BLaER1 treated with 17β-estradiol and CSF1 and Interleukin-3, amounts not matched to agents 10 nM and 100 nM (cell line): Measurements from ENCODE around the gene SOS1.

Experiments
- H3K27ac ChIP-seq, 11 experiments: shearing (Covaris generic); formaldehyde crosslinking; 2 replicates each; pipeline ENCODE4 v1.8.1; 2022
- H3K27me3 ChIP-seq, 11 experiments: shearing (Covaris generic); formaldehyde crosslinking; 2 replicates each; pipeline ENCODE4 v1.8.1; 2022
- H3K36me3 ChIP-seq, 11 experiments: shearing (Covaris generic); formaldehyde crosslinking; 2 replicates each; pipeline ENCODE4 v1.8.1; 2022
- H3K4me1 ChIP-seq, 10 experiments: shearing (Covaris generic); formaldehyde crosslinking; 2 replicates each; pipeline ENCODE4 v1.8.1; 2022
- H3K4me2 ChIP-seq, 11 experiments: shearing (Covaris generic); formaldehyde crosslinking; 2 replicates each; pipeline ENCODE4 v1.8.1; 2022
- H3K4me3 ChIP-seq, 10 experiments: shearing (Covaris generic); formaldehyde crosslinking; 2 replicates each; pipeline ENCODE4 v1.8.1; 2022
- H3K9ac ChIP-seq, 11 experiments: shearing (Covaris generic); formaldehyde crosslinking; 2 replicates each; pipeline ENCODE4 v1.8.1; 2022
- H3K9me3 ChIP-seq, 11 experiments: shearing (Covaris generic); formaldehyde crosslinking; replicated peaks in 1 of 11; 2 replicates each; pipeline ENCODE4 v1.8.1; 2022
- H4K20me1 ChIP-seq, 11 experiments: shearing (Covaris generic); formaldehyde crosslinking; 2 replicates each; pipeline ENCODE4 v1.8.1; 2022
- Cebpa-rat ChIP-seq, 11 experiments: shearing (Covaris generic); IDR thresholded peaks; 2 replicates each; pipeline ENCODE4 v1.8.1; 2022

The SOS1 gene

GRCh38 chr2:39095624-39096023, 25.2 kb downstream of the SOS1 start:
- peak overlapping the region; percentile 8 to 52 (median 35); a peak in 18 of 22 replicates for H3K4me2 ChIP-seq
- peaks cover 4 to 73% (median 16%) of the 10 kb centered on the region in 10 experiments; a peak in 19 of 20 replicates for H3K4me1 ChIP-seq
- H3K27ac ChIP-seq, result peak overlapping the region in 9 of 11 experiments; percentile 13 to 72 (median 56); a peak in 16 of 22 replicates
- peaks cover 21 to 64% (median 31%) of the 10 kb centered on the region in 11 experiments for H3K36me3 ChIP-seq
- TF ChIP-seq Cebpa-rat (IDR thresholded peaks at IDR 0.05), result no peak
- H3K9me3 ChIP-seq, result peaks cover 0 to 25% (median 17%) of the 10 kb centered on the region in 11 experiments; a peak in 16 of 22 replicates
- no peak overlapping the region for H3K4me3 ChIP-seq
- H3K9ac ChIP-seq, result peak overlapping the region in 6 of 11 experiments; percentile 14 to 54 (median 34); a peak in 9 of 22 replicates
- H3K27me3 ChIP-seq, result no peaks in the 10 kb centered on the region
- H4K20me1 ChIP-seq, result peaks cover 0 to 100% (median 38%) of the 10 kb centered on the region in 11 experiments; a peak in 15 of 22 replicates

- Histone ChIP-seq H3K27ac (peak overlapping the region in 10 of 11 experiments; percentile 13 to 72 (median 56); a peak in 16 of 22 replicates), H3K36me3 (peaks cover 21 to 64% (median 39%) of the 10 kb centered on the region in 11 experiments), H3K9ac (peak overlapping the region in 5 of 11 experiments; percentile 14 to 54 (median 45); a peak in 7 of 22 replicates), H3K9me3 (peaks cover 0 to 33% (median 23%) of the 10 kb centered on the region in 11 experiments; a peak in 17 of 22 replicates), H3K4me1 (peaks cover 4 to 65% (median 16%) of the 10 kb centered on the region in 10 experiments; a peak in 19 of 20 replicates), H3K27me3 (no peaks in the 10 kb centered on the region), H3K4me2 (peak overlapping the region; percentile 8 to 52 (median 35); a peak in 20 of 22 replicates), H3K4me3 (no peak overlapping the region), H4K20me1 (peaks cover 0 to 100% (median 32%) of the 10 kb centered on the region in 11 experiments; a peak in 15 of 22 replicates)
- peak in 1 of 11 experiments; percentile 11; a peak in 2 of 22 replicates for TF ChIP-seq Cebpa-rat (IDR thresholded peaks at IDR 0.05)
These were observed 26.0 kb downstream of the SOS1 start for GRCh38 chr2:39094717-39095363.

- Histone ChIP-seq H3K4me1 (peaks cover 4 to 58% (median 16%) of the 10 kb centered on the region in 10 experiments; a peak in 19 of 20 replicates), H3K4me3 (no peak overlapping the region), H3K4me2 (no peak overlapping the region), H3K9ac (no peak overlapping the region), H3K36me3 (peaks cover 29 to 64% (median 50%) of the 10 kb centered on the region in 11 experiments), H3K27me3 (no peaks in the 10 kb centered on the region), H4K20me1 (peaks cover 0 to 100% (median 25%) of the 10 kb centered on the region in 11 experiments; a peak in 13 of 22 replicates), H3K27ac (peak overlapping the region in 4 of 11 experiments; percentile 7 to 41 (median 22); a peak in 3 of 22 replicates), H3K9me3 (peaks cover 0 to 43% (median 37%) of the 10 kb centered on the region in 11 experiments; a peak in 18 of 22 replicates)
- no peak for TF ChIP-seq Cebpa-rat (IDR thresholded peaks at IDR 0.05)
These were observed 27.5 kb downstream of the SOS1 start for GRCh38 chr2:39093218-39093898.

GRCh38 chr2:39091543-39091942, 29.3 kb downstream of the SOS1 start:
- Histone ChIP-seq H3K27me3 (no peaks in the 10 kb centered on the region), H3K4me1 (peaks cover 4 to 46% (median 16%) of the 10 kb centered on the region in 10 experiments; a peak in 19 of 20 replicates), H3K4me3 (no peak overlapping the region), H3K36me3 (peaks cover 29 to 61% (median 43%) of the 10 kb centered on the region in 11 experiments), H3K9ac (no peak overlapping the region), H3K4me2 (peak overlapping the region in 2 of 11 experiments; percentile 5 to 6; a peak in 1 of 22 replicates), H3K9me3 (peaks cover 0 to 42% (median 35%) of the 10 kb centered on the region in 11 experiments; a peak in 18 of 22 replicates), H4K20me1 (peaks cover 0 to 100% (median 20%) of the 10 kb centered on the region in 11 experiments; a peak in 13 of 22 replicates), H3K27ac (no peak overlapping the region)
- TF ChIP-seq Cebpa-rat (IDR thresholded peaks at IDR 0.05), result no peak

- H3K36me3 ChIP-seq, result peaks cover 29 to 61% (median 43%) of the 10 kb centered on the region in 11 experiments
- no peak overlapping the region for H3K4me3 ChIP-seq
- H3K9ac ChIP-seq, result no peak overlapping the region
- H3K27ac ChIP-seq, result no peak overlapping the region
- H3K27me3 ChIP-seq, result no peaks in the 10 kb centered on the region
- peaks cover 0 to 100% (median 23%) of the 10 kb centered on the region in 11 experiments; a peak in 13 of 22 replicates for H4K20me1 ChIP-seq
- H3K9me3 ChIP-seq, result peaks cover 0 to 42% (median 35%) of the 10 kb centered on the region in 11 experiments; a peak in 18 of 22 replicates
- no peak overlapping the region for H3K4me2 ChIP-seq
- no peak for TF ChIP-seq Cebpa-rat (IDR thresholded peaks at IDR 0.05)
- H3K4me1 ChIP-seq, result peaks cover 4 to 42% (median 15%) of the 10 kb centered on the region in 10 experiments; a peak in 19 of 20 replicates
These were observed 29.8 kb downstream of the SOS1 start for GRCh38 chr2:39091063-39091462.

GRCh38 chr2:39080152-39080551, 40.7 kb downstream of the SOS1 start:
- no peaks in the 10 kb centered on the region for H3K27me3 ChIP-seq
- no peak overlapping the region for H3K4me2 ChIP-seq
- peaks cover 0 to 99% (median 35%) of the 10 kb centered on the region in 11 experiments; a peak in 14 of 22 replicates for H4K20me1 ChIP-seq
- H3K36me3 ChIP-seq, result peaks cover 13 to 33% (median 24%) of the 10 kb centered on the region in 11 experiments
- no peak overlapping the region for H3K4me3 ChIP-seq
- H3K9ac ChIP-seq, result no peak overlapping the region
- TF ChIP-seq Cebpa-rat (IDR thresholded peaks at IDR 0.05), result no peak
- no peak overlapping the region for H3K27ac ChIP-seq
- H3K4me1 ChIP-seq, result peaks cover 0 to 23% (median 0%) of the 10 kb centered on the region in 10 experiments; a peak in 6 of 20 replicates
- H3K9me3 ChIP-seq, result peaks cover 0 to 22% (median 16%) of the 10 kb centered on the region in 11 experiments; a peak in 16 of 22 replicates

GRCh38 chr2:39069890-39070465, 50.9 kb downstream of the SOS1 start:
- Histone ChIP-seq H3K9me3 (peaks cover 0 to 3% (median 0%) of the 10 kb centered on the region in 11 experiments; a peak in 2 of 22 replicates), H4K20me1 (peaks cover 4 to 100% (median 45%) of the 10 kb centered on the region in 11 experiments; a peak in 18 of 22 replicates), H3K4me1 (no peaks in the 10 kb centered on the region; a peak in 1 of 20 replicates), H3K4me3 (no peak overlapping the region), H3K9ac (no peak overlapping the region), H3K27ac (no peak overlapping the region), H3K27me3 (no peaks in the 10 kb centered on the region), H3K36me3 (peaks cover 33 to 58% (median 38%) of the 10 kb centered on the region in 11 experiments), H3K4me2 (no peak overlapping the region)
- TF ChIP-seq Cebpa-rat (IDR thresholded peaks at IDR 0.05), result no peak

- TF ChIP-seq Cebpa-rat (IDR thresholded peaks at IDR 0.05), result no peak
- H3K4me3 ChIP-seq, result no peak overlapping the region
- no peak overlapping the region for H3K9ac ChIP-seq
- H3K4me2 ChIP-seq, result no peak overlapping the region
- H3K9me3 ChIP-seq, result no peaks in the 10 kb centered on the region
- no peak overlapping the region for H3K27ac ChIP-seq
- no peaks in the 10 kb centered on the region; a peak in 1 of 20 replicates for H3K4me1 ChIP-seq
- H4K20me1 ChIP-seq, result peaks cover 7 to 100% (median 45%) of the 10 kb centered on the region in 11 experiments; a peak in 18 of 22 replicates
- H3K36me3 ChIP-seq, result peaks cover 28 to 58% (median 37%) of the 10 kb centered on the region in 11 experiments
- no peaks in the 10 kb centered on the region for H3K27me3 ChIP-seq
These were observed 51.7 kb downstream of the SOS1 start for GRCh38 chr2:39069136-39069515.
